ENCODE results near the gene PIN1.

DNA sequence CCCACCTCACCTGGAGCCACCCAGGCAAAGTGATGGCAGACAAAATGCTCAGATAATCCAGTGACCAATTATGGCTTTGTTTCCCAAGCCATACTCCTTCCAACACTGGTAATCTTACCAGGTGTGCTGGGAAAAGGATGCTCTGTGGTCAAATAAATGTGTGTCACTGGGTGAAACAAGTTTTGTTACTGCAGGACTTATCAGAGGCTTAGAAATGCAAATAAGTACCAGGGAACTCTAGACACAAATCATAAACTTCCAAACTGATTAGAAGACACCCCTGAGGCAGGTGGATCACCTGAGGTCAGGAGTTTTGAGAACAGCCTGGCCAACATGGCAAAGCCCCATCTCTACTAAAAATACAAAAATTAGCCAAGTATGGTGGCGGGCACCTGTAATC lies 26.4 kb downstream of the PIN1 start:
- TF ChIP-seq CTCF (IDR thresholded peaks at IDR 0.05; ENCODE audit: low read length) (no peak), EZH2 (IDR thresholded peaks at IDR 0.05; ENCODE audit: borderline replicate concordance, low read length) (no peak)
